H9 (cell line): Measurements from ENCODE around the gene ACADS. TPM values are rescaled to one million over a fixed set of nuclear protein-coding genes. Genes with fewer than 3 reads are reported as not detected.

Source experiments
- DNase-seq: peaks from one replicate; pipeline ENCODE4 v3.0.0-alpha.2; 2017
- H2AFZ ChIP-seq: one replicate; pipeline ENCODE4 v1.6.1; 2013; ENCODE audit warnings: mild to moderate bottlenecking, low read length, control low read depth, moderate library complexity
- H2AK5ac ChIP-seq: 2 replicates; pipeline ENCODE4 v1.6.1; 2013; ENCODE audit warnings: low read length, control low read depth, mixed read lengths; ENCODE audit not compliant: insufficient read length
- H2BK120ac ChIP-seq: one replicate; pipeline ENCODE4 v1.6.1; 2013; ENCODE audit warnings: low read depth, mild to moderate bottlenecking, low read length, control low read depth, inconsistent platforms; ENCODE audit not compliant: poor library complexity, severe bottlenecking
- H2BK12ac ChIP-seq: 2 replicates; pipeline ENCODE4 v1.6.1; 2013; ENCODE audit warnings: low read length, control low read depth, mixed read lengths, low read depth; ENCODE audit not compliant: insufficient read length
- H2BK15ac ChIP-seq: 2 replicates; pipeline ENCODE4 v1.6.1; 2013; ENCODE audit warnings: low read depth, low read length, control low read depth
- H2BK20ac ChIP-seq: one replicate; pipeline ENCODE4 v1.6.1; 2013; ENCODE audit warnings: low read depth, mild to moderate bottlenecking, low read length, control low read depth, inconsistent platforms; ENCODE audit not compliant: poor library complexity, severe bottlenecking
- H2BK5ac ChIP-seq: 2 replicates; pipeline ENCODE4 v1.6.1; 2013; ENCODE audit warnings: low read length, control low read depth, mixed read lengths; ENCODE audit not compliant: insufficient read length
- H3K14ac ChIP-seq: 2 replicates; pipeline ENCODE4 v1.6.1; 2013; ENCODE audit warnings: low read length, control low read depth; ENCODE audit not compliant: insufficient read depth
- H3K18ac ChIP-seq: 2 replicates; pipeline ENCODE4 v1.6.1; 2013; ENCODE audit warnings: low read depth, mild to moderate bottlenecking, mixed read lengths, low read length, control low read depth; ENCODE audit not compliant: insufficient read length
- H3K23ac ChIP-seq: 2 replicates; pipeline ENCODE4 v1.6.1; 2013; ENCODE audit warnings: low read length, control low read depth, mixed read lengths, low read depth; ENCODE audit not compliant: insufficient read length
- H3K23me2 ChIP-seq: 2 replicates; pipeline ENCODE4 v1.6.1; 2013; ENCODE audit warnings: low read depth, mild to moderate bottlenecking, mixed read lengths, low read length, control low read depth; ENCODE audit not compliant: insufficient read length, poor library complexity, severe bottlenecking
- H3K27ac ChIP-seq: 2 replicates; pipeline ENCODE4 v1.5.1; 2013; ENCODE audit warnings: low read length, control low read depth, mixed read lengths, low read depth; ENCODE audit not compliant: insufficient read length
- H3K27me3 ChIP-seq: 2 replicates; pipeline ENCODE4 v1.6.1; 2013; ENCODE audit warnings: low read length, control low read depth, inconsistent platforms; ENCODE audit not compliant: insufficient read depth
- H3K4ac ChIP-seq: 2 replicates; pipeline ENCODE4 v1.6.1; 2013; ENCODE audit warnings: low read depth, mild to moderate bottlenecking, control low read depth, inconsistent platforms, low read length, moderate library complexity
- H3K4me1 ChIP-seq: 2 replicates; pipeline ENCODE4 v1.6.1; 2013; ENCODE audit warnings: low read length, control low read depth, inconsistent platforms; ENCODE audit not compliant: insufficient read depth
- H3K4me2 ChIP-seq: 2 replicates; pipeline ENCODE4 v1.6.1; 2013; ENCODE audit warnings: low read length, control low read depth, mixed read lengths; ENCODE audit not compliant: insufficient read length, insufficient read depth
- H3K56ac ChIP-seq: 2 replicates; pipeline ENCODE4 v1.6.1; 2013; ENCODE audit warnings: low read depth, mild to moderate bottlenecking, mixed read lengths, low read length, control low read depth; ENCODE audit not compliant: insufficient read length
- H3K79me1 ChIP-seq: 2 replicates; pipeline ENCODE4 v1.6.1; 2013; ENCODE audit warnings: low read depth, mild to moderate bottlenecking, moderate library complexity, low read length, control low read depth, inconsistent platforms; ENCODE audit not compliant: insufficient read depth, poor library complexity, severe bottlenecking
- H3K79me2 ChIP-seq: 2 replicates; pipeline ENCODE4 v1.6.1; 2013; ENCODE audit warnings: low read length, control low read depth, inconsistent platforms; ENCODE audit not compliant: insufficient read depth
- H3K9ac ChIP-seq: 2 replicates; pipeline ENCODE4 v1.6.1; 2013; ENCODE audit warnings: low read length, control low read depth, mixed read lengths; ENCODE audit not compliant: insufficient read length; ENCODE audit errors: extremely low read depth
- H3K9me3 ChIP-seq: one replicate; pipeline ENCODE4 v1.6.1; 2013; ENCODE audit warnings: low read depth, low read length, inconsistent platforms; ENCODE audit not compliant: control insufficient read depth
- H3T11ph ChIP-seq: one replicate; pipeline ENCODE4 v1.6.1; 2013; ENCODE audit warnings: mild to moderate bottlenecking, low read length, control low read depth, inconsistent platforms
- H4K20me1 ChIP-seq: one replicate; pipeline ENCODE4 v1.6.1; 2013; ENCODE audit not compliant: control insufficient read depth, insufficient read length, insufficient read depth
- H4K5ac ChIP-seq: 2 replicates; pipeline ENCODE4 v1.6.1; 2013; ENCODE audit warnings: low read depth, mild to moderate bottlenecking, mixed read lengths, low read length, control low read depth; ENCODE audit not compliant: insufficient read length
- H4K8ac ChIP-seq: replicated peaks from 2 replicates; pipeline ENCODE4 v1.6.1; 2013; ENCODE audit warnings: low read length, control low read depth, mixed read lengths, low read depth; ENCODE audit not compliant: insufficient read length
- H4K91ac ChIP-seq: 2 replicates; pipeline ENCODE4 v1.6.1; 2013; ENCODE audit warnings: low read depth, mild to moderate bottlenecking, moderate library complexity, mixed read lengths, low read length, control low read depth; ENCODE audit not compliant: insufficient read length
- H3K27ac Mint-ChIP-seq, 3 experiments: 2 replicates in 2 of 3; 3 replicates in 1 of 3; pipeline ENCODE4 v1.8.0; 2020 to 2021; ENCODE audit warnings: mixed read lengths in 3 of 3, mild to moderate bottlenecking in 1 of 3, moderate library complexity in 1 of 3
- H3K27me3 Mint-ChIP-seq: 2 replicates; pipeline ENCODE4 v1.8.0; 2021; ENCODE audit warnings: low read depth, mild to moderate bottlenecking, moderate library complexity, mixed read lengths
- H3K36me3 Mint-ChIP-seq, 3 experiments: 2 replicates in 2 of 3; 3 replicates in 1 of 3; pipeline ENCODE4 v1.8.0; 2020 to 2021; ENCODE audit warnings: low read depth in 3 of 3, mixed read lengths in 3 of 3; ENCODE audit not compliant: insufficient read depth in 1 of 3
- H3K4me1 Mint-ChIP-seq, 2 experiments: 2 replicates each; pipeline ENCODE4 v1.8.0; 2020; ENCODE audit warnings: mixed read lengths in 2 of 2
- H3K4me3 Mint-ChIP-seq, 2 experiments: 2 replicates in 1 of 2; 3 replicates in 1 of 2; pipeline ENCODE4 v1.8.0; 2020 to 2021; ENCODE audit warnings: mild to moderate bottlenecking in 2 of 2, mixed read lengths in 2 of 2, moderate library complexity in 1 of 2
- H3K9me3 Mint-ChIP-seq, 2 experiments: 2 replicates in 1 of 2; 3 replicates in 1 of 2; pipeline ENCODE4 v1.8.0; 2020; ENCODE audit warnings: mild to moderate bottlenecking in 2 of 2, mixed read lengths in 2 of 2, moderate library complexity in 1 of 2
- CTCF ChIP-seq: fragments of 200-600 bp; sonication (generic); conservative IDR thresholded peaks from 3 replicates; pipeline ENCODE4 v1.8.0; 2021; ENCODE audit warnings: antibody characterized with exemption, mild to moderate bottlenecking
- WGBS: extraction: QIAGEN DNeasy Blood & Tissue Kit; methylation state at CpG from one replicate; pipeline ENCODE4 v1.1.7; 2013; ENCODE audit warnings: missing lambda C conversion rate, low lambda C conversion rate, mixed read lengths; ENCODE audit not compliant: insufficient read length; ENCODE audit errors: extremely low coverage; 5-methylcytosine and 5-hydroxymethylcytosine counted together
- total RNA-seq: library from RNA; stranded (reverse); gene quantifications from 2 replicates; pipeline ENCODE4 v1.2.1, GENCODE V29; 2021

The ACADS gene
- total RNA-seq, 1 experiment from 2014 or later: 8.3 TPM

- no peak overlapping the region for H4K91ac ChIP-seq
- H3K27ac ChIP-seq: no peak overlapping the region
- H3T11ph ChIP-seq: no peak overlapping the region
- Mint-ChIP-seq H3K4me3 (no peak overlapping the region), H3K9me3 (no peaks in the 10 kb centered on the region), H3K4me1 (peaks cover 14 to 15% of the 10 kb centered on the region in 2 experiments), H3K27ac (no peak overlapping the region; a peak in 1 of 7 replicates), H3K27me3 (no peaks in the 10 kb centered on the region), H3K36me3 (peaks cover 0 to 8% (median 5%) of the 10 kb centered on the region in 3 experiments; a peak in 5 of 7 replicates)
- no peak overlapping the region for H3K56ac ChIP-seq
- no peak overlapping the region for H3K4me2 ChIP-seq
- H2BK120ac ChIP-seq: no peak overlapping the region
- no peak overlapping the region for H2BK20ac ChIP-seq
- H4K8ac ChIP-seq: no peak overlapping the region
- no CpG with 5 or more reads among the region's 7 CpGs for WGBS
- H3K79me2 ChIP-seq: no peaks in the 10 kb centered on the region
- H3K27me3 ChIP-seq: no peaks in the 10 kb centered on the region
- no peak overlapping the region for H3K18ac ChIP-seq
- no peak; the same call in 2 of the 3 replicates for TF ChIP-seq CTCF
- H3K4me1 ChIP-seq: no peaks in the 10 kb centered on the region
- no peaks in the 10 kb centered on the region for H3K23me2 ChIP-seq
- H2BK15ac ChIP-seq: no peak overlapping the region
- H2BK12ac ChIP-seq: no peak overlapping the region
- DNase-seq: no peak
- H3K9ac ChIP-seq: no peak overlapping the region
- no peak overlapping the region for H3K14ac ChIP-seq
- no peak overlapping the region for H3K23ac ChIP-seq
- H4K20me1 ChIP-seq: no peaks in the 10 kb centered on the region
- H2AK5ac ChIP-seq: no peak overlapping the region
- H2BK5ac ChIP-seq: no peak overlapping the region
- no peak overlapping the region for H2AFZ ChIP-seq
- H3K9me3 ChIP-seq: no peaks in the 10 kb centered on the region
- no peaks in the 10 kb centered on the region for H3K79me1 ChIP-seq
- no peak overlapping the region for H3K4ac ChIP-seq
- H4K5ac ChIP-seq: no peak overlapping the region
These were observed 50.4 kb downstream of the ACADS start for GRCh38 chr12:120775862-120776552.
